ENCODE data around the gene NGDN. TPM values are rescaled to one million over a fixed set of nuclear protein-coding genes. Genes with fewer than 3 reads are reported as not detected.

NGDN gene
- total and polyA plus RNA-seq, 4 donors: 18.2 to 26.9 (median 22.9) TPM

- TF ChIP-seq REST (IDR thresholded peaks at IDR 0.05) (no peak), CTCF (IDR thresholded peaks at IDR 0.05; ENCODE audit: low read depth, low read length, missing input control) (no peak)
These were observed 33.8 kb upstream of the NGDN start, which contains the start of gene MYH7 (continued) for GRCh38 chr14:23435543-23436326.

GRCh38 chr14:23436327-23437132, 33.0 kb upstream of the NGDN start:
- H3K9me3 ChIP-seq (ENCODE audit: control insufficient read depth in 4 of 4, low read length in 3 of 4): no peaks in the 10 kb centered on the region
- WGBS: 76% methylated on average over 15 of the region's 15 CpGs
- no peak for DNase-seq (ENCODE audit: low spot score)
- H3K9ac ChIP-seq (ENCODE audit: low read depth in 1 of 2, low read length in 2 of 2): no peak overlapping the region
- no peaks in the 10 kb centered on the region for H3K36me3 ChIP-seq (ENCODE audit: control insufficient read depth in 4 of 4, insufficient read depth in 3 of 4, low read depth in 1 of 4, low read length in 3 of 4)
- no peaks in the 10 kb centered on the region for H3K4me1 ChIP-seq (ENCODE audit: control insufficient read depth in 4 of 4, insufficient read depth in 4 of 4, low read length in 3 of 4)
- H3K27ac ChIP-seq (ENCODE audit: low read depth in 1 of 2, low read length in 2 of 2): no peak overlapping the region
- H3K27me3 ChIP-seq (ENCODE audit: control insufficient read depth in 4 of 4, insufficient read depth in 4 of 4, low read length in 3 of 4): no peaks in the 10 kb centered on the region
- no peak overlapping the region for H3K4me3 ChIP-seq (ENCODE audit: low read depth in 1 of 3, low read length in 3 of 3)
- TF ChIP-seq MAX (IDR thresholded peaks at IDR 0.05): no peak
- no peak for TF ChIP-seq JUND (IDR thresholded peaks at IDR 0.05)
- TF ChIP-seq REST (IDR thresholded peaks at IDR 0.05): no peak

Data from liver (tissue), 9 donors.